Activated naive CD4-positive, alpha-beta T cell treated with anti-CD3 and anti-CD28 coated beads, Interleukin-2, amount 50 U/mL, for 72 hours (primary cell): Measurements from ENCODE around the gene OSBP. TPM values are rescaled to one million over a fixed set of nuclear protein-coding genes. Genes with fewer than 3 reads are reported as not detected.

Experiments
- ATAC-seq, 2 donors: fragments of 150-1000 bp; cut with Tn5 transposase; 2 replicates each; pipeline ENCODE4 v1.10.0; 2021; ENCODE audit warnings: mild to moderate bottlenecking in 2 of 2, moderate library complexity in 2 of 2
- DNase-seq, 2 donors: peaks; one replicate each; pipeline ENCODE4 v3.0.0; 2021 to 2022; ENCODE audit warnings: low spot score in 2 of 2
- H3K27ac Mint-ChIP-seq, 2 donors: one replicate each; pipeline ENCODE4 v1.8.0; 2022; ENCODE audit warnings: mild to moderate bottlenecking in 2 of 2, mixed read lengths in 2 of 2
- H3K36me3 Mint-ChIP-seq, 2 donors: one replicate each; pipeline ENCODE4 v1.8.0; 2022; ENCODE audit warnings: mixed read lengths in 2 of 2
- H3K9me3 Mint-ChIP-seq, 2 donors: one replicate each; pipeline ENCODE4 v1.8.0; 2022; ENCODE audit warnings: mixed read lengths in 2 of 2
- total RNA-seq, 2 donors: library from RNA; stranded (reverse); gene quantifications; one replicate each; pipeline ENCODE4 v1.2.3, GENCODE V29; 2022

The OSBP gene
- total RNA-seq, 2 donors from 2014 or later = 40.1 to 50.9 TPM

- Mint-ChIP-seq H3K27ac (peak overlapping the region in 1 of 2 donors; percentile 70), H3K9me3 (no peaks in the 10 kb centered on the region), H3K36me3 (peaks cover 5 to 19% of the 10 kb centered on the region in 2 donors)
- no peak for DNase-seq
- ATAC-seq = no peak
Observed at GRCh38 chr11:59573216-59573615, 42.4 kb downstream of the OSBP start.

GRCh38 chr11:59572091-59572490 lies 43.5 kb downstream of the OSBP start:
- Mint-ChIP-seq H3K9me3 (no peaks in the 10 kb centered on the region), H3K36me3 (peaks cover 5 to 10% of the 10 kb centered on the region in 2 donors), H3K27ac (no peak overlapping the region)
- no peak for ATAC-seq
- DNase-seq = no peak

GRCh38 chr11:59562292-59562691 lies 53.3 kb downstream of the OSBP start:
- H3K36me3 Mint-ChIP-seq = no peaks in the 10 kb centered on the region
- DNase-seq (no peak), ATAC-seq (no peak)
- peak overlapping the region in 1 of 2 donors; percentile 96 for H3K27ac Mint-ChIP-seq
- H3K9me3 Mint-ChIP-seq = peaks cover 0 to 4% of the 10 kb centered on the region in 2 donors

GRCh38 chr11:59560702-59561473 lies 54.7 kb downstream of the OSBP start:
- H3K9me3 Mint-ChIP-seq = peaks cover 0 to 4% of the 10 kb centered on the region in 2 donors
- H3K36me3 Mint-ChIP-seq = peaks cover 0 to 2% of the 10 kb centered on the region in 2 donors
- DNase-seq (peak; percentile 69 to 77), ATAC-seq (peak; percentile 57 to 61)
- H3K27ac Mint-ChIP-seq = peak overlapping the region; percentile 96 to 100

GRCh38 chr11:59560290-59560701 lies 55.3 kb downstream of the OSBP start:
- DNase-seq = peak; percentile 64 to 85
- Mint-ChIP-seq H3K9me3 (peaks cover 0 to 4% of the 10 kb centered on the region in 2 donors), H3K27ac (peak overlapping the region; percentile 96 to 100), H3K36me3 (peaks cover 0 to 4% of the 10 kb centered on the region in 2 donors)
- peak; percentile 32 to 46 for ATAC-seq

GRCh38 chr11:59559886-59560285 lies 55.7 kb downstream of the OSBP start:
- peak in 1 of 2 donors; percentile 1 for ATAC-seq
- Mint-ChIP-seq H3K9me3 (peaks cover 0 to 4% of the 10 kb centered on the region in 2 donors), H3K27ac (peak overlapping the region; percentile 96 to 100), H3K36me3 (peaks cover 0 to 4% of the 10 kb centered on the region in 2 donors)
- no peak for DNase-seq

GRCh38 chr11:59558270-59558643 lies 57.3 kb downstream of the OSBP start:
- peaks cover 0 to 4% of the 10 kb centered on the region in 2 donors for H3K9me3 Mint-ChIP-seq
- DNase-seq = no peak
- peaks cover 0 to 4% of the 10 kb centered on the region in 2 donors for H3K36me3 Mint-ChIP-seq
- peak overlapping the region in 1 of 2 donors; percentile 88 for H3K27ac Mint-ChIP-seq
- no peak for ATAC-seq

- DNase-seq (peak in 1 of 2 donors; percentile 30), ATAC-seq (peak; percentile 26 to 35)
- Mint-ChIP-seq H3K27ac (peak overlapping the region; percentile 87 to 98), H3K36me3 (peaks cover 0 to 4% of the 10 kb centered on the region in 2 donors), H3K9me3 (peaks cover 0 to 4% of the 10 kb centered on the region in 2 donors)
Observed at GRCh38 chr11:59556917-59557348, 58.6 kb downstream of the OSBP start.

- DNase-seq (peak; percentile 79 to 81), ATAC-seq (peak; percentile 43 to 56)
- Mint-ChIP-seq H3K27ac (peak overlapping the region; percentile 87 to 97), H3K9me3 (peaks cover 0 to 4% of the 10 kb centered on the region in 2 donors), H3K36me3 (peaks cover 0 to 4% of the 10 kb centered on the region in 2 donors)
Observed at GRCh38 chr11:59556115-59556916, 59.3 kb downstream of the OSBP start.

GRCh38 chr11:59555601-59556114 lies 59.9 kb downstream of the OSBP start:
- DNase-seq = no peak

GRCh38 chr11:59553323-59553722 lies 62.3 kb downstream of the OSBP start:
- ATAC-seq = no peak
- H3K36me3 Mint-ChIP-seq = peaks cover 0 to 17% of the 10 kb centered on the region in 2 donors
- no peak overlapping the region for H3K27ac Mint-ChIP-seq
- H3K9me3 Mint-ChIP-seq = no peaks in the 10 kb centered on the region
- DNase-seq = no peak

More at GRCh38 chr11:59555601-59556114, 59.9 kb downstream of the OSBP start:
- H3K36me3 Mint-ChIP-seq = peaks cover 0 to 10% of the 10 kb centered on the region in 2 donors
- H3K9me3 Mint-ChIP-seq = peaks cover 0 to 4% of the 10 kb centered on the region in 2 donors
- ATAC-seq = no peak
- peak overlapping the region; percentile 87 to 97 for H3K27ac Mint-ChIP-seq

GRCh38 chr11:59552844-59553243 lies 62.7 kb downstream of the OSBP start:
- Mint-ChIP-seq H3K36me3 (peaks cover 0 to 17% of the 10 kb centered on the region in 2 donors), H3K27ac (no peak overlapping the region), H3K9me3 (no peaks in the 10 kb centered on the region)
- DNase-seq = no peak
- ATAC-seq = no peak

- peak overlapping the region; percentile 98 to 99 for H3K27ac Mint-ChIP-seq
- peaks cover 0 to 17% of the 10 kb centered on the region in 2 donors for H3K36me3 Mint-ChIP-seq
- DNase-seq (no peak), ATAC-seq (no peak)
- no peaks in the 10 kb centered on the region for H3K9me3 Mint-ChIP-seq
Observed at GRCh38 chr11:59551659-59552521, 63.7 kb downstream of the OSBP start.

GRCh38 chr11:59550842-59551658 lies 64.5 kb downstream of the OSBP start:
- Mint-ChIP-seq H3K36me3 (peaks cover 0 to 16% of the 10 kb centered on the region in 2 donors), H3K9me3 (no peaks in the 10 kb centered on the region), H3K27ac (peak overlapping the region; percentile 98 to 99)
- DNase-seq (peak; percentile 81 to 82), ATAC-seq (peak; percentile 58 to 62)

GRCh38 chr11:59550368-59550841 lies 65.2 kb downstream of the OSBP start:
- ATAC-seq (peak; percentile 89 to 92), DNase-seq (peak; percentile 88 to 90)
- no peaks in the 10 kb centered on the region for H3K9me3 Mint-ChIP-seq
- H3K27ac Mint-ChIP-seq = peak overlapping the region; percentile 98 to 99
- H3K36me3 Mint-ChIP-seq = peaks cover 0 to 13% of the 10 kb centered on the region in 2 donors
